HUES6 (cell line): ENCODE results near the gene VTA1.
"Not testable (repeated sequence)": the region's sequence is repeated elsewhere in the genome, so short reads cannot be mapped to it uniquely, and the experiment has no call there.

Experiments
- H3K27ac ChIP-seq: 2 replicates; pipeline ENCODE4 v1.7.0; 2013; ENCODE audit warnings: low read depth, mild to moderate bottlenecking, low read length, inconsistent platforms
- H3K27me3 ChIP-seq: 2 replicates; pipeline ENCODE4 v1.6.1; 2013; ENCODE audit warnings: low read length; ENCODE audit not compliant: control insufficient read depth, insufficient read depth
- H3K36me3 ChIP-seq: 2 replicates; pipeline ENCODE4 v1.6.1; 2013; ENCODE audit warnings: low read length; ENCODE audit not compliant: control insufficient read depth, insufficient read depth
- H3K4me1 ChIP-seq: 2 replicates; pipeline ENCODE4 v1.6.1; 2013; ENCODE audit warnings: low read length; ENCODE audit not compliant: control insufficient read depth, insufficient read depth
- H3K4me3 ChIP-seq: 2 replicates; pipeline ENCODE4 v1.5.1; 2013; ENCODE audit warnings: low read depth, low read length
- H3K9ac ChIP-seq: one replicate; pipeline ENCODE4 v1.6.1; 2013; ENCODE audit warnings: mild to moderate bottlenecking, low read length
- H3K9me3 ChIP-seq: 2 replicates; pipeline ENCODE4 v1.6.1; 2013; ENCODE audit warnings: low read depth, low read length; ENCODE audit not compliant: control insufficient read depth, insufficient read depth

Gene VTA1

DNA sequence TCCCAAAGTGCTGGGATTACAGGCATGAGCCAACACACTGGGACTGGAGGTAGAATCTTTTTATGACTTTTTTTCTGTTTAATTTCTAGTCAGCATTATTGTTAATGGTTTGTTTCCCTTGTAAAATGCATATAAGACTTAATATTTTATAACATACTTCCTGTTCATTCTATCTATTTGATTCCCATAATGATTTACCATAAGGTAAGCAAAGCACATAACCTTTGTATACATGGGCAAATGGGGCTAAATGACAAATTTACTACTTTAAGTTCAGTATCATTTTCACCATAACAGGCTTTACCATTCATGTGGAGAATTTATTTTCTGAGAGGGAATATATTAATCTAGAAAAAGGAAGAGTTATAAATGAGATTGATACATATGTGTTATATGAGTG lies 24.3 kb downstream of the VTA1 start:
- Histone ChIP-seq H3K4me1 (no peaks in the 10 kb centered on the region), H3K9ac (no peak overlapping the region), H3K36me3 (peaks cover 71% of the 10 kb centered on the region), H3K9me3 (no peaks in the 10 kb centered on the region), H3K4me3 (no peak overlapping the region), H3K27ac (no peak overlapping the region), H3K27me3 (no peaks in the 10 kb centered on the region)

DNA sequence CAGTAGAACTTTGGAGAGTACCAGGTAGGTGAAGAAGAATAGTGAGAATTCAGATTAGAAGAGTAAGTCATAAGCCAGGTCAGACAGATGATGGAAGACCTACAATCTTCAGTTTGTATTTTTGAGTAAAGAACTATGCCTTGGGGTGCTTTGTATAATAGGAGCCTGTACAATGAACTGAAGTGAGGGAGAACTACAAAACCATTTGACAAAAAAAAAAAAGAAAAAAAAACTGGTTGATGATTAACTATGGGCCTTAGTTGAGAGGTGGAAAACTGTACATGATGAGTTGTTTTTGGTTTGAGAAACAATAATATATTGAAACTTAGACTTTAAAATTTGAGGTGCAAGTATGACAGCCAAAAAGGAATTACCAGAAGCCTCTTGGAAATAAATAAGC lies 25.7 kb downstream of the VTA1 start:
- Histone ChIP-seq H3K9me3 (no peaks in the 10 kb centered on the region), H3K4me3 (no peak overlapping the region), H3K27ac (no peak overlapping the region), H3K36me3 (peaks cover 62% of the 10 kb centered on the region), H3K27me3 (no peaks in the 10 kb centered on the region), H3K9ac (no peak overlapping the region), H3K4me1 (no peaks in the 10 kb centered on the region)

DNA sequence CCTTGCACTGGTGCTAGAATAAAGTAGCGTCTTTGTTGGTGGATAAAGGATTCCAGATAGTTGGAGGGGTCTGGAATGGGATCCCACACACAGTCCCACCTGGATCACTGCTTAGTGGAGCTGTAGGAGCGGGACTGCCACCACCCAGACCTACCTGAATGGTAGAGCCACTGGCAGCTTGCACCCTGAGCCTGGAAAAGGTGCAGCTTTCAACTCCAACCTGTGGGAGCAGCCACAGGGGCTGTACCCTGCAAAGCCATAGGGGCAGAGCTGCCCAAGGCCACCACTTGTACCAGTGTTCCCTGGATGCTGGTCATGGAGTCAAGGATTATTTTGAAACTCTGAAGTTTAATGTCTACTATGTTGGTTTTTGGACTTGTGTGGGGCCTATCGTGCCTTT lies 26.9 kb downstream of the VTA1 start:
- Histone ChIP-seq H3K4me3 (no peak overlapping the region), H3K9ac (no peak overlapping the region), H3K27ac (no peak overlapping the region), H3K4me1 (no peaks in the 10 kb centered on the region), H3K9me3 (no peaks in the 10 kb centered on the region), H3K27me3 (no peaks in the 10 kb centered on the region), H3K36me3 (peaks cover 65% of the 10 kb centered on the region)

GRCh38 chr6:142174703-142175102 lies 27.6 kb downstream of the VTA1 start:
- Histone ChIP-seq H3K27ac (no peak overlapping the region), H3K4me1 (no peaks in the 10 kb centered on the region), H3K4me3 (no peak overlapping the region), H3K9me3 (no peaks in the 10 kb centered on the region), H3K9ac (no peak overlapping the region), H3K36me3 (peaks cover 58% of the 10 kb centered on the region), H3K27me3 (no peaks in the 10 kb centered on the region)

GRCh38 chr6:142178129-142178528 lies 31.1 kb downstream of the VTA1 start:
- H3K9me3 ChIP-seq: no peaks in the 10 kb centered on the region
- no peaks in the 10 kb centered on the region for H3K27me3 ChIP-seq
- H3K4me3 ChIP-seq: no peak overlapping the region
- H3K36me3 ChIP-seq: peaks cover 34% of the 10 kb centered on the region
- H3K27ac ChIP-seq: no peak overlapping the region
- no peak overlapping the region for H3K9ac ChIP-seq
- no peaks in the 10 kb centered on the region for H3K4me1 ChIP-seq

- Histone ChIP-seq H3K9ac (no peak overlapping the region), H3K9me3 (no peaks in the 10 kb centered on the region), H3K36me3 (peaks cover 10% of the 10 kb centered on the region), H3K27ac (no peak overlapping the region), H3K4me3 (no peak overlapping the region), H3K4me1 (no peaks in the 10 kb centered on the region), H3K27me3 (no peaks in the 10 kb centered on the region)
Measured at GRCh38 chr6:142182004-142182403, 34.9 kb downstream of the VTA1 start.

DNA sequence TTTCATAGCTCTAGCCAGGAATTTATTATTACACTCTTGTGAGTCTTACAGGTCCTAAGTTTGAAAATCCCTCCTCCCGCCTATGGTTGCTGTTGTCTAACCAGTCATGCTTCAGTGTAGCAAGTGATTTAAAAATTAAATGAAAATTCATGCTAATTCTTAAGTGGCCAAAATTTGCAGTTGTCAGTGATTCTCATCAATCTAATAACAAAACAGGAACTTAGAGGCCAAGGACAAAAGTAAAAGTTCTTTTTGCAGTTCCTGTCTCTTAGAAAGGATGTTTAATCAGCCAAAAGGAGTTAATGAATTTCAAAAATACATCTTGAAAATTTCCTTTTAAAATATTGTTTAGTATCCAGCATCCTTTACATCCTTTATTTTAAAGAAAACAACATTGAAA lies 36.3 kb downstream of the VTA1 start:
- no peaks in the 10 kb centered on the region for H3K27me3 ChIP-seq
- H3K27ac ChIP-seq: no peak overlapping the region
- H3K4me1 ChIP-seq: no peaks in the 10 kb centered on the region
- 0 out of 2 replicates have a peak, but pooled peaks cover 4% of the 10 kb centered on the region for H3K36me3 ChIP-seq
- H3K9ac ChIP-seq: no peak overlapping the region
- H3K9me3 ChIP-seq: no peaks in the 10 kb centered on the region
- no peak overlapping the region for H3K4me3 ChIP-seq

DNA sequence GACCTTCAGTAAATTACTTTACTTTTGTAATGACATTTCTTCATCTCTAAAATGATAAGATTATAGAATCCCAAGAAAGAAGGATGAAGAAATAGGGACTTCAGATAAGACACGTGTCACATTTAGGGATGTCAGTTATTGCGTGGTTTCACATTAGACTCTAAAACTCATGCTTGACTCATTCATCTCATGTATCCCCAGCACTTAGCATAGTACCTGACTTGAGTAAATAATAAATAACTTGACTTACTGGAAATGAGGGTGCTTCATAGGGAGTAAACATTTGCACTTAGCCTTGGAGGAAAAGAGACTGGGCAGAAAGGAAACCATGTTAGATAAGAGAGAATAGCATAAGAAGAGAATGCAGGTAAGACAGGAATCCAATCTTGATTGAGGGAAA lies 37.2 kb downstream of the VTA1 start:
- H3K9ac ChIP-seq: no peak overlapping the region
- H3K9me3 ChIP-seq: no peaks in the 10 kb centered on the region
- H3K4me3 ChIP-seq: no peak overlapping the region
- H3K4me1 ChIP-seq: no peaks in the 10 kb centered on the region
- H3K27me3 ChIP-seq: no peaks in the 10 kb centered on the region
- no peak overlapping the region for H3K27ac ChIP-seq
- 0 out of 2 replicates have a peak, but pooled peaks cover 4% of the 10 kb centered on the region for H3K36me3 ChIP-seq

GRCh38 chr6:142185641-142186040 lies 38.6 kb downstream of the VTA1 start:
- no peaks in the 10 kb centered on the region for H3K27me3 ChIP-seq
- H3K4me1 ChIP-seq: no peaks in the 10 kb centered on the region
- no peak overlapping the region for H3K27ac ChIP-seq
- H3K36me3 ChIP-seq: peaks cover 4% of the 10 kb centered on the region; the same call in 1 of the 2 replicates
- H3K9ac ChIP-seq: no peak overlapping the region
- no peaks in the 10 kb centered on the region for H3K9me3 ChIP-seq
- H3K4me3 ChIP-seq: no peak overlapping the region

- H3K9ac ChIP-seq: no peak overlapping the region
- peaks cover 4% of the 10 kb centered on the region; the same call in 1 of the 2 replicates for H3K36me3 ChIP-seq
- H3K27ac ChIP-seq: no peak overlapping the region
- no peaks in the 10 kb centered on the region for H3K4me1 ChIP-seq
- H3K4me3 ChIP-seq: no peak overlapping the region
- no peaks in the 10 kb centered on the region for H3K27me3 ChIP-seq
- no peaks in the 10 kb centered on the region for H3K9me3 ChIP-seq
Measured at GRCh38 chr6:142187209-142187608, 40.1 kb downstream of the VTA1 start.

DNA sequence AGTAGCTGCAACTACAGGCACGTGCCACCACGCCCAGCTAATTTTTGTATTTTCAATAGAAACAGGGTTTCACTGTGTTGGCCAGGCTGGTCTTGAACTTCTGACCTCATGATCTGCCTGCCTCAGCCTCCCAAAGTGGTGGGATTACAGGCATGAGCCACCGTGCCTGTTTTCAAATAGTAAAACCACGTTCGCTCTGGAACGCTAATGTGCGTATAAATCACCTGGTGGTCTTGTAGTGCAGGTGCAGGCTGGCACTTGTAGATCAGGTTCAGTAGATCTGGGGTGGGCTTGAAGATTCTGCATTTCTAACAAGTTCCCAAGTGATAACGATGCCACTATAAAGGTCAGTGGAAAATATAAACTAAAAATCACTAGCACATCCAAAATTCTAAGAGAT lies 41.3 kb downstream of the VTA1 start:
- not testable (repeated sequence) for H3K27me3 ChIP-seq, H3K9ac ChIP-seq, H3K4me1 ChIP-seq, H3K9me3 ChIP-seq, H3K36me3 ChIP-seq, H3K27ac ChIP-seq, H3K4me3 ChIP-seq

DNA sequence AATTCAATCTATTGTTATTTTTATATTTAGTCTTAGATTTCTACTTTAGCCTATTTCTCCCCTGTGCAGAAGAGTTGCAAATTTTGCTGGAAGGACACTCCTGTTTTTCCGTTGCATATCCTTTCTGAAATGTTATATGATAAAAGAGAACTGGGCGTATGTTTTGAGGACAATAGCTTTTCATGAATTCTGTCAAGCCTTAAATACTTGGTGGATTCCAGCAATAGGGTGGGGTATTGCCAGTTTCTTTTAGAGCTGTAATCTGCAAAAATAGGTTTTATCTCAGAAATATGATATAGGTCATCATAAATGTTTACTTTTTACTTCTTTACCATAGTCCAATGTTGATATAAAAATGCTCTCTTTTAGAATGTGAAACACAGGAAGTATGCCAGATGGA lies 42.0 kb downstream of the VTA1 start:
- no peaks in the 10 kb centered on the region; the same call in 1 of the 2 replicates for H3K36me3 ChIP-seq
- H3K4me3 ChIP-seq: no peak overlapping the region
- no peak overlapping the region for H3K9ac ChIP-seq
- H3K27me3 ChIP-seq: no peaks in the 10 kb centered on the region
- H3K9me3 ChIP-seq: no peaks in the 10 kb centered on the region
- no peaks in the 10 kb centered on the region for H3K4me1 ChIP-seq
- H3K27ac ChIP-seq: no peak overlapping the region
